ENCODE data around the gene ANKRD6. TPM values are rescaled to one million over a fixed set of nuclear protein-coding genes. Genes with fewer than 3 reads are reported as not detected.

The ANKRD6 gene
- total RNA-seq, 1 donor from 2014 or later = 5.5 TPM

DNA sequence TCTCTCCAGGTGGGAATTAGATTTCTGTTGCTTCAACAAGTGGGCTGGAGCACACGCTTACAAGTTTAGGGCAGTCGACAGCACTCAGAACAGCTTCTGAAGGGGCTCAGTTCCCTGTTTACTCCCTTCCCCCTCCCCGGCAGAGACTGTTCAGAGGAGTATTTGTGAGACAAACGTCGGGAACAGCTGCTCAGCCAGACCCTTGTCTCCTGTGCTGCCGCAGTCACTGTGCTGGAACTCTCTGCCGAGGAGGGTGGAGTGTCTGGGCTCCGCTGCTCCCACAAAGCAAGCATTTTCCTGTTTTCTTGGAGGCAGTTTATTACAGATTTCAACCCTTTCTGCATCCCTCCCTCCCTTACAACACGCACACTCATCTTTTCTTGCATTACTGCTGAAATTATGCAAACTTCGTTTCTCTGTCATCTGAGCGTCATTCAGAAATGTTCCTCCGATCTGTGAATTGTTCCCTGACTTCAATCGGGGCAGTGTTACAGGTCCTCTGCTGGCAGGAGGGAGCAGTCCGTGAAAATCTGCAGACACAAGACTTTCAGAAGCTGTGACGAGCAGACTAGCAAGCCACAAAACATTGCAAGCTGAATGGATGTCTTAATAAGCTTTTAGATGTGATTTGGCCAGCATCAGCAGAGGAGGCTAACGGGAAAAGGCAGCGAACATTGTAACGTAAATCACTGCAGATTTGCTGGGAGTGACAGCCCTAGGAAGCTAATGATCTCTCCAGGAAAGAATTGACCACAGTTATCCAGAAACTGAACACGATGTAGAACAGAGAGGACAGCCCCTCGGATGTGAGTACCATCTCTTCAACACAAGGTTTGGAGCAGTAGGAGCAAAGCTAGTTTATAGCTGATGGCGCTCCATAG lies 129.4 kb downstream of the ANKRD6 start:
- no peak for DNase-seq (ENCODE audit: extremely low spot score, unreplicated experiment)
- peaks cover 5% of the 10 kb centered on the region for H3K4me1 Mint-ChIP-seq (ENCODE audit: unreplicated experiment)
- TF ChIP-seq, protein P1, sequence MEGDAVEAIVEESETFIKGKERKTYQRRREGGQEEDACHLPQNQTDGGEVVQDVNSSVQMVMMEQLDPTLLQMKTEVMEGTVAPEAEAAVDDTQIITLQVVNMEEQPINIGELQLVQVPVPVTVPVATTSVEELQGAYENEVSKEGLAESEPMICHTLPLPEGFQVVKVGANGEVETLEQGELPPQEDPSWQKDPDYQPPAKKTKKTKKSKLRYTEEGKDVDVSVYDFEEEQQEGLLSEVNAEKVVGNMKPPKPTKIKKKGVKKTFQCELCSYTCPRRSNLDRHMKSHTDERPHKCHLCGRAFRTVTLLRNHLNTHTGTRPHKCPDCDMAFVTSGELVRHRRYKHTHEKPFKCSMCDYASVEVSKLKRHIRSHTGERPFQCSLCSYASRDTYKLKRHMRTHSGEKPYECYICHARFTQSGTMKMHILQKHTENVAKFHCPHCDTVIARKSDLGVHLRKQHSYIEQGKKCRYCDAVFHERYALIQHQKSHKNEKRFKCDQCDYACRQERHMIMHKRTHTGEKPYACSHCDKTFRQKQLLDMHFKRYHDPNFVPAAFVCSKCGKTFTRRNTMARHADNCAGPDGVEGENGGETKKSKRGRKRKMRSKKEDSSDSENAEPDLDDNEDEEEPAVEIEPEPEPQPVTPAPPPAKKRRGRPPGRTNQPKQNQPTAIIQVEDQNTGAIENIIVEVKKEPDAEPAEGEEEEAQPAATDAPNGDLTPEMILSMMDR (IDR thresholded peaks at IDR 0.05) = no peak
- H3K9me3 Mint-ChIP-seq (ENCODE audit: unreplicated experiment) = no peaks in the 10 kb centered on the region
- no peak overlapping the region for H3K4me3 Mint-ChIP-seq (ENCODE audit: unreplicated experiment)
- no peak overlapping the region for H3K27ac Mint-ChIP-seq (ENCODE audit: unreplicated experiment)
- H3K27me3 Mint-ChIP-seq (ENCODE audit: unreplicated experiment) = peaks cover 8% of the 10 kb centered on the region
- H3K36me3 Mint-ChIP-seq (ENCODE audit: unreplicated experiment) = no peaks in the 10 kb centered on the region

DNA sequence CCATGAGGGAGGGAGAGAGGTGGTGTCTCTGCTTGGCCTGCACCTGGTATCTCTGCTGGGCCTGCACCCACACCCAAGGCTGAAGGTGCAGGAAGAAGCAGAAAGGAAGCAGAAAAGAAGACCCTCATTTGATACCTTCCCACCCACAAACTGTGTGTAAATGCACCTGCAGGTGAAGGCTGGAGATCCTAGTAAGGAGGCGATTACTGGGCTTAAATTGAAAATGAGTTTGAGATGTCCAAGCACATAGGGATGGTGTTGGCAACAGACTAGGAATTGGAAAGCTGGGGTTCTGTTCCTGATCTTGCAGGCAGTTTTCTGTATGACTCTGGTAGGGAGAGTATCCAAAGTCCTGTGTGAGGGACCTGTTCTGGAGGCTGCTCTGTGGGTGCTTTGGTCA lies 130.9 kb downstream of the ANKRD6 start:
- Mint-ChIP-seq H3K27me3 (ENCODE audit: unreplicated experiment) (peaks cover 8% of the 10 kb centered on the region), H3K27ac (ENCODE audit: unreplicated experiment) (no peak overlapping the region), H3K9me3 (ENCODE audit: unreplicated experiment) (no peaks in the 10 kb centered on the region), H3K36me3 (ENCODE audit: unreplicated experiment) (no peaks in the 10 kb centered on the region), H3K4me1 (ENCODE audit: unreplicated experiment) (peaks cover 5% of the 10 kb centered on the region), H3K4me3 (ENCODE audit: unreplicated experiment) (no peak overlapping the region)
- TF ChIP-seq, protein P1 (IDR thresholded peaks at IDR 0.05) = no peak
- DNase-seq (ENCODE audit: extremely low spot score, unreplicated experiment) = no peak

DNA sequence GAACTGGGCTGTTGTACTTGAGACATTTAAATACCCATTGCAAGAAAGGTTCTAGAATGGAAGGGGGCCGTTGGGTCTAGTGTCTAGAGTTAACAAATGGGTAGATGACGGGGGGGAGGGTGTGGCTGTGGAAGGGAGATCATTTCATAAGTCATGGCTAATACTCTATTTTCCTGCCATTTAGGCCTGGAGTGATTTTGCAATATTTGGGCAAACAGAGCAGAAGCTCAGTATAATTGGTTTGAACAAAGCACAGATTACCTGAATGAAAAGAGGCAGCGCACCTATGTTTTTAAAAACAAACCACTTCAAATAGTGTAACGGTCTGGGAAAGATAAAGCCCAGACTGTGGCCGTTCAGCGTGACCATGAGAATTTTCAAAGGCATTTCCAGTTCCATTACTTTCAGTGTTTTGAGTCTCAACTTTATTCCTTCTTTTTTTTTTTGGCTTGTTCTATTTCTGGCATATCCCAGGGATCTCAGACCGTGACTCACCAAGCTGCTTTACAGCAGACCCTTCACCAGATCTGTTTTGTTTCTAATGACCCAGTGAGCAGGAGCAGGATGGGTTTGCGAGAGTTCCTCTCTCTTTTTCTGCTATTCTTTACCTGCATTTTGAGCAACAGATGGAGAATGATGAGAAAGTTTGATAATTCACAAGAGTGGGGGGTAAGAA lies 131.9 kb downstream of the ANKRD6 start:
- H3K27me3 Mint-ChIP-seq (ENCODE audit: unreplicated experiment) = peaks cover 8% of the 10 kb centered on the region
- no peaks in the 10 kb centered on the region for H3K36me3 Mint-ChIP-seq (ENCODE audit: unreplicated experiment)
- H3K4me1 Mint-ChIP-seq (ENCODE audit: unreplicated experiment) = peaks cover 5% of the 10 kb centered on the region
- no peak overlapping the region for H3K4me3 Mint-ChIP-seq (ENCODE audit: unreplicated experiment)
- H3K9me3 Mint-ChIP-seq (ENCODE audit: unreplicated experiment) = no peaks in the 10 kb centered on the region
- TF ChIP-seq, protein P1 (IDR thresholded peaks at IDR 0.05) = no peak
- DNase-seq (ENCODE audit: extremely low spot score, unreplicated experiment) = no peak
- H3K27ac Mint-ChIP-seq (ENCODE audit: unreplicated experiment) = no peak overlapping the region

DNA sequence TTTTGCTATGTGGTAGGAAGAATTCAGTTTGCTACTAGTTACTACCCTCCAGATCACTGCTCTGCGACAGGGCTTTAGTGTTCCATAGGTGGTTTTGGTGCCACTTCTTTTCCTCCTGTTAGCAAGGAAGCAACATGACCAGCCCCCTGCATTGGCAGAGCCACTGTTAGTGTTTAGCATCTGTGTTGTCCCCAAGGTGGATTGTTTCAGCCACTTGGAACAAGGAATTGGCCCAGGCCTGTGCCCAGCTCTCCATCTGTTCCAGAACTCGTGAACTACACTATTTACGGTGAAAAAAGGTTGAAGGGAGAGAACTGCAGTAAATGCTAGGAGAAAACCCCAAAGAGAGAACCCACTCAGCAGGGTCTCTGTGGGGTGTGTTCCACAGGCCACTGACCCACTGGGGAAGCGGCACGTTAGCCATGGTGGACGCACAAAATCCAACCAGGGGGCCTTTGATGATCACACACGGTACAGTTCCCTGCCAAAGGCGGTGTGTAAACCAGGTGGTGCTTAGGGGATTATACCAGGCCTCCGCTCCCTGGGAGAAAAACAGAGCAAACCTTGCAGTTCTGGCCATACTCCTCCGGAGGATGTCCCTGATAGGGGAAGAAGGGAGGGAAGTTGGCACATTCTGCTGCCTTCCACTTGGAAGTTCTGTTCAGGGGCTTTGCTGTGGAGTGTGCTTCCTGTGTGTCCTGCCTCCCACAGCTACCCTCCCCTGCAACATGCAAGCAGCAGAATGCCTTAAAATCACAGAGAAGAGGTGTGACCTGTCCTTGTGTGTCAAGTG lies 133.3 kb downstream of the ANKRD6 start:
- H3K27ac Mint-ChIP-seq (ENCODE audit: unreplicated experiment) = no peak overlapping the region
- TF ChIP-seq, protein P1 (IDR thresholded peaks at IDR 0.05) = no peak
- H3K36me3 Mint-ChIP-seq (ENCODE audit: unreplicated experiment) = no peaks in the 10 kb centered on the region
- peaks cover 8% of the 10 kb centered on the region for H3K27me3 Mint-ChIP-seq (ENCODE audit: unreplicated experiment)
- H3K9me3 Mint-ChIP-seq (ENCODE audit: unreplicated experiment) = no peaks in the 10 kb centered on the region
- H3K4me1 Mint-ChIP-seq (ENCODE audit: unreplicated experiment) = peaks cover 5% of the 10 kb centered on the region
- no peak for DNase-seq (ENCODE audit: extremely low spot score, unreplicated experiment)
- H3K4me3 Mint-ChIP-seq (ENCODE audit: unreplicated experiment) = no peak overlapping the region
